GM12865 (cell line): ENCODE measurements around the gene RPE.

Experiments
- DNase-seq: peaks from one replicate; pipeline ENCODE4 v3.0.0; 2010; ENCODE audit warnings: low read depth
- H3K4me3 ChIP-seq: 2 replicates; pipeline ENCODE4 v1.5.1; 2011; ENCODE audit warnings: mild to moderate bottlenecking, low read depth, low read length, control low read depth
- TF ChIP-seq, protein P1 (sequence below): IDR thresholded peaks from 2 replicates; pipeline ENCODE4 v1.5.1; 2011; ENCODE audit warnings: low read length, control low read depth, low read depth, inconsistent platforms; ENCODE audit not compliant: insufficient read depth; ENCODE audit errors: missing control alignments

RPE gene

DNA sequence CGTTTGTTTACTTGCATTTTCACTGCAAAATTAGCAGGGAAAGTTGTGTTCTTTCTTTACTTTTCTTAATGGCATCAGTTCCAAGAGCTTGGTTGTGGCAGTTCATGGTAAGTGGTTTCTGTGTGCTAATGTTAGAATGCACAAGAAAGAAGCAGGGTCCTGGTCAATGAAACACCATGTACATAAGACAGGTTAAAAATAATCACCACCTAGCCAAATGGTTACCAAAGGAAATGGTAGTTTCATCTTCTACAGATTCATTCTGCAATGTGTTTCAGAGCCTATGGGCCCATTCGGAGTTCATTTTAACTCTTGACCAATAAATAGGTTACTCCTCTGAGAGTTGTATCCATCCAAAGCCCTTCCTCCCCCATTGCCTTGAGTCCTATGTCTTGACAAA, 18.1 kb upstream of the RPE start:
- TF ChIP-seq, protein P1, sequence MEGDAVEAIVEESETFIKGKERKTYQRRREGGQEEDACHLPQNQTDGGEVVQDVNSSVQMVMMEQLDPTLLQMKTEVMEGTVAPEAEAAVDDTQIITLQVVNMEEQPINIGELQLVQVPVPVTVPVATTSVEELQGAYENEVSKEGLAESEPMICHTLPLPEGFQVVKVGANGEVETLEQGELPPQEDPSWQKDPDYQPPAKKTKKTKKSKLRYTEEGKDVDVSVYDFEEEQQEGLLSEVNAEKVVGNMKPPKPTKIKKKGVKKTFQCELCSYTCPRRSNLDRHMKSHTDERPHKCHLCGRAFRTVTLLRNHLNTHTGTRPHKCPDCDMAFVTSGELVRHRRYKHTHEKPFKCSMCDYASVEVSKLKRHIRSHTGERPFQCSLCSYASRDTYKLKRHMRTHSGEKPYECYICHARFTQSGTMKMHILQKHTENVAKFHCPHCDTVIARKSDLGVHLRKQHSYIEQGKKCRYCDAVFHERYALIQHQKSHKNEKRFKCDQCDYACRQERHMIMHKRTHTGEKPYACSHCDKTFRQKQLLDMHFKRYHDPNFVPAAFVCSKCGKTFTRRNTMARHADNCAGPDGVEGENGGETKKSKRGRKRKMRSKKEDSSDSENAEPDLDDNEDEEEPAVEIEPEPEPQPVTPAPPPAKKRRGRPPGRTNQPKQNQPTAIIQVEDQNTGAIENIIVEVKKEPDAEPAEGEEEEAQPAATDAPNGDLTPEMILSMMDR = no peak
- DNase-seq = no peak
- H3K4me3 ChIP-seq = no peak overlapping the region

DNA sequence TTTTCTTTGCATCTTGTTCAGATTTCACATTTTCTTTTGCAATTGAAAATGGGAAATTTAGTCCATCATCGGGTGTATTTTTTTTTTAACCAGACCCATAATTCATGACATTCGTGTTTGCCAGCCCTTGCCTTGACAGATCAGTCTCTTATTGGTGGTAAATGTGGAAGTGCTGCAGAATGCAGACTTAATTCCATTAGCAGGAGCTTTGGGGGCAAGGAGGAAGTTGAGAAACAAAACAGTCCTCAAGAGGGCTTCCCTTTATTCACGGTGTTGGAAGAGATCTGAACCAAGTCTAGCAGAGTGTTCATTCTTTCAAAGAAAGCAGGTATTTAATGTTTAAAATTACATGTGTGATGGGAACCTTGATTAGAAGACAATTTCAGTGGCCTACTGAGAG, 16.6 kb upstream of the RPE start:
- no peak overlapping the region for H3K4me3 ChIP-seq
- TF ChIP-seq, protein P1 = no peak
- no peak for DNase-seq

DNA sequence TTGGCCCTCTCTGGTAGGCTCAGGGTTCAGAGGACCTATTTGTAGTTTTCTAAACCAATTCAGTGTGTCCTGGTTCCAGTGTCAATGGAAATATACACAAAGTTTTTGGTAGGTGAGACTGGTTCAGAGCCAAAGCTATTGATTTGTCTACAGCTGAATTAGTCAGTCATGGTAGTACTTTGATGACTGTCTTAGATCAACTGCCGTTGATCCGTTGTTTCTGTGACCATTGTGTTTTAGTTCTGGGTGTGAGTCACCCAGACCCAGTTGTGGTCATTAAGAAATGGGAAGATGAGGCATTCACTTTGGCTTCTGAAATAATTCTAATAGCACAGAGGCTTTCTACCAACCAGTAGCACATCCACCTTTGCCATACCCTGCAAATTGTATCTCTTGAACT, 16.0 kb upstream of the RPE start:
- no peak overlapping the region for H3K4me3 ChIP-seq
- DNase-seq = no peak
- TF ChIP-seq, protein P1 = no peak

DNA sequence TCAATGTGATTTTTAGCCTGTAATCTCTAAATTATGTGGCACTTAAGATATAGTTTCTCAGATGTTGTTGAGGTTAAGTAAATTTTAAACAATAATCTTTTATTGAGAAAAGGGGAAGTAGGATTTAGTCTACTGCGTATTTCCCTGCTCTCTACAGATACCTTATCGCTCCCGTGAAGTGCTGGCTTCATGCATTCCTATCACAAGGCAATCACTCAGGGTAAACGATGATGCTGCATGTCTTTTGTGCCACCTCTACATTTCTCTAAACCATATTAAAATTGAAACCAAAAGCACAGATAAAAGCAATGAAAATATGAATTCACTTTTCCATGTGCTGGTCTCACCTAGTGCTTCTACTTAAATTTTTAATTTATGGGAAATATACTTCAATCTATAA, 14.4 kb upstream of the RPE start:
- DNase-seq = no peak
- TF ChIP-seq, protein P1 = no peak
- H3K4me3 ChIP-seq = no peak overlapping the region

DNA sequence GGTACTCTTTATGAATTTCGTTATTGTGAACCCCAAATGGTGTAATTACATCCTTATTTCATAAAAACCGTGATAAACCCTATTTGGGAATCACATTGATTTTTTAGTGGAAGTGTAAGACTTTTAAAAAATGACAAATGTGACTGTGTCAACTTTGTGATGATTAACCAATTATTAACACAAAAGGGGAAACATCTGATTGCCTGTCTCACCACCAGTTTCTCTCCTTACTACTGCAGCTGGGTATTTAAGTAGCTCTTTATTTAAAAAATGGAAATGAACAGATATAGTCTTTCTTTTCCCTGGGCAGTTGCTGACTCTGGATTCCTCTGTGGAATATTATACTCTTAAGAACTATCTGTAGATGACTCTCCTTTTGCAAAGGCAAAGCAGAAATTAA, 11.6 kb upstream of the RPE start:
- no peak overlapping the region for H3K4me3 ChIP-seq

DNA sequence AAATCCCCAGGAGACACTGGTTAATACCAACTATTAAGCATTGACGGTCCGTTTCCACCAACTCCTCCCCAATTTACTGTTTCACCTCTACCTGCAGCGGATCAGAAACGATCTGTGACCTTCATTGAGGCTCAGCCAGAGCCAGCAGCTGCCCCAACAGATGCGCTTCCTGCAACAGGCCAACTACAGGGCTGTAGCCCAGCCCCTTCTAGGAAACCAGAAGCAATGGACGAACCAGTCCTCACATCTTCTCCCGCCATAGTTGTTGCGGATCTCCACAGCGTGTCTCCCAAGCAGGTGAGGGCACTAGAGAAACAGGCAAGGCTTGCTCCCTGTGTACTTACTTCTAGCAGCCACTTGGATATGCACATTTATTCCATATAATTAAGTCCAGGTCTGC, 8.5 kb upstream of the RPE start:
- no peak for DNase-seq
- TF ChIP-seq, protein P1 = no peak
- no peak overlapping the region for H3K4me3 ChIP-seq

More for the DNA sequence above, 11.6 kb upstream of the RPE start:
- no peak for DNase-seq
- TF ChIP-seq, protein P1 = no peak

DNA sequence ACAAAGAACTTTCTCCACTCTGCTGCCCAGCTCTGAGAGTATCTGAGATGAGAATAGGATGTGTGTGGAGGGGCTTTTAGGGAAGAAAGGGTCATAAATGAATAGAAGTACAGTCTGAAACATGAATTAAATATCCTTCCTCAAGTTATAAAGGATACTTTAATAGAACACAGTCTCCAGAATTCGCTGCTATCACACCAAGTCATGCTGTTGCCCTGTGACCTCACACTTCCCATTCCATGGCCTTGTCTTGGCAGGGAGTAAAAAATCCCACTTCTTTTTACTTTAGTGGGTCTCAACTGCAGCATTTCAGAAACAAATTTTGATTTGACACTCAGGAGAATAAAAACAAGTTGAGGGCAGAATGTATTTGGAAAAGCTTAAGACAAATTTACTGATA, 3.8 kb upstream of the RPE start:
- no peak for DNase-seq
- TF ChIP-seq, protein P1 = no peak
- no peak overlapping the region for H3K4me3 ChIP-seq
